Measurements from ENCODE around the gene FDPS. TPM values are rescaled to one million over a fixed set of nuclear protein-coding genes. Genes with fewer than 3 reads are reported as not detected.

FDPS gene
- total and polyA plus RNA-seq, 9 donors: 50.7 to 423 (median 80.8) TPM

GRCh38 chr1:155307247-155307740 is 1.4 kb upstream of the FDPS start:
- Histone ChIP-seq H3K4me3 (no peak overlapping the region), H3K27ac (no peak overlapping the region), H3K9me3 (no peaks in the 10 kb centered on the region), H3K27me3 (no peaks in the 10 kb centered on the region), H3K36me3 (no peaks in the 10 kb centered on the region), H3K4me1 (ENCODE audit: insufficient read depth) (peaks cover 5% of the 10 kb centered on the region)
- DNase-seq: no peak
- intact Hi-C loops (cut with DNase I): no loop called here
- 35 to 46% (median 44%) methylated on average over 6 of the region's 6 CpGs for WGBS, 3 donors
- no peak for TF ChIP-seq POLR2A (IDR thresholded peaks at IDR 0.05)
- TF ChIP-seq, protein P1, sequence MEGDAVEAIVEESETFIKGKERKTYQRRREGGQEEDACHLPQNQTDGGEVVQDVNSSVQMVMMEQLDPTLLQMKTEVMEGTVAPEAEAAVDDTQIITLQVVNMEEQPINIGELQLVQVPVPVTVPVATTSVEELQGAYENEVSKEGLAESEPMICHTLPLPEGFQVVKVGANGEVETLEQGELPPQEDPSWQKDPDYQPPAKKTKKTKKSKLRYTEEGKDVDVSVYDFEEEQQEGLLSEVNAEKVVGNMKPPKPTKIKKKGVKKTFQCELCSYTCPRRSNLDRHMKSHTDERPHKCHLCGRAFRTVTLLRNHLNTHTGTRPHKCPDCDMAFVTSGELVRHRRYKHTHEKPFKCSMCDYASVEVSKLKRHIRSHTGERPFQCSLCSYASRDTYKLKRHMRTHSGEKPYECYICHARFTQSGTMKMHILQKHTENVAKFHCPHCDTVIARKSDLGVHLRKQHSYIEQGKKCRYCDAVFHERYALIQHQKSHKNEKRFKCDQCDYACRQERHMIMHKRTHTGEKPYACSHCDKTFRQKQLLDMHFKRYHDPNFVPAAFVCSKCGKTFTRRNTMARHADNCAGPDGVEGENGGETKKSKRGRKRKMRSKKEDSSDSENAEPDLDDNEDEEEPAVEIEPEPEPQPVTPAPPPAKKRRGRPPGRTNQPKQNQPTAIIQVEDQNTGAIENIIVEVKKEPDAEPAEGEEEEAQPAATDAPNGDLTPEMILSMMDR (IDR thresholded peaks at IDR 0.05): no peak
- no peak for TF ChIP-seq EP300 (IDR thresholded peaks at IDR 0.05)

DNA sequence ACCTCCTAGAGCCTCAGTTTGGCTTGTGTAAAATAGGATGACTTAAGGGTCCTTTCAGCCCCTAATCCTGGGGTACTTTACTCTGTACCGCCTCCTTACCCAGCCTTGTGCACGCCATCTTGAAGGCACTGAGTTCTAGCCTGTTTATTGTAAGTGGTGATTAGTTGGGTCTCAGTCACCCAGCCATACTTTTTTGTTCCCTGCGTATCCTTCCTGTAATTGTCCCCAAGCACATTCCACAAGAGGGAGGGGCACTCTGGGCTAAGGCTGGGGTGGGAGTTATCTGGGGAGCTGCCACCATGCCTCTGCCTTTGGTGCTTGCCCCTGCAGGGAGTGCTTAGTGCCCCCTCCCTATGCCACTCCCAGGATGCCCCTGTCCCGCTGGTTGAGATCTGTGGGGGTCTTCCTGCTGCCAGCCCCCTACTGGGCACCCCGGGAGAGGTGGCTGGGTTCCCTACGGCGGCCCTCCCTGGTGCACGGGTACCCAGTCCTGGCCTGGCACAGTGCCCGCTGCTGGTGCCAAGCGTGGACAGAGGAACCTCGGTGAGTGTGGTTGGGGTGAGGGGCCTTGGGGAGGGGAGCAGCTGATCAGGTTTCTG is 856 bp downstream of the FDPS start:
- intact Hi-C loops (cut with DNase I): no loop called here
- Histone ChIP-seq H3K36me3 (no peaks in the 10 kb centered on the region), H3K4me3 (peak overlapping the region; percentile 80), H3K4me1 (ENCODE audit: insufficient read depth) (peaks cover 5% of the 10 kb centered on the region), H3K9me3 (no peaks in the 10 kb centered on the region), H3K27me3 (no peaks in the 10 kb centered on the region), H3K27ac (peak overlapping the region; percentile 54 to 69)
- DNase-seq: peak in 4 of 5 donors; percentile 40 to 68 (median 66)
- TF ChIP-seq EP300 (IDR thresholded peaks at IDR 0.05) (no peak), POLR2A (IDR thresholded peaks at IDR 0.05) (no peak)
- TF ChIP-seq, protein P1 (IDR thresholded peaks at IDR 0.05): no peak
- 10 to 19% (median 17%) methylated on average over 7 to 11 of the region's 11 CpGs for WGBS, 3 donors

GRCh38 chr1:155313261-155313660 is 4.6 kb downstream of the FDPS start:
- no peak for DNase-seq
- Histone ChIP-seq H3K4me3 (no peak overlapping the region), H3K27me3 (no peaks in the 10 kb centered on the region), H3K4me1 (ENCODE audit: insufficient read depth) (peaks cover 5% of the 10 kb centered on the region), H3K27ac (no peak overlapping the region), H3K36me3 (no peaks in the 10 kb centered on the region), H3K9me3 (no peaks in the 10 kb centered on the region)
- intact Hi-C loops (cut with DNase I): no loop called here
- 83 to 87% (median 83%) methylated on average over 8 of the region's 8 CpGs for WGBS, 3 donors
- no peak for TF ChIP-seq EP300 (IDR thresholded peaks at IDR 0.05)
- TF ChIP-seq, protein P1 (IDR thresholded peaks at IDR 0.05): no peak
- no peak for TF ChIP-seq POLR2A (IDR thresholded peaks at IDR 0.05)

GRCh38 chr1:155316922-155317321 is 8.3 kb downstream of the FDPS start:
- Histone ChIP-seq H3K4me1 (ENCODE audit: insufficient read depth) (peaks cover 4% of the 10 kb centered on the region), H3K9me3 (no peaks in the 10 kb centered on the region), H3K27ac (no peak overlapping the region), H3K36me3 (no peaks in the 10 kb centered on the region), H3K27me3 (no peaks in the 10 kb centered on the region), H3K4me3 (no peak overlapping the region)
- no peak for DNase-seq
- TF ChIP-seq EP300 (IDR thresholded peaks at IDR 0.05) (no peak), POLR2A (IDR thresholded peaks at IDR 0.05) (no peak)
- TF ChIP-seq, protein P1 (IDR thresholded peaks at IDR 0.05): no peak
- intact Hi-C loops (cut with DNase I): loop anchor here in 1 of 4 donors (5.0 kb wide), 1 partner anchor 35 kb away; no protein-coding TSS in a partner anchor
- WGBS, 3 donors: 88 to 98% (median 95%) methylated on average over 3 of the region's 3 CpGs
